Placental epithelial cell (primary cell): ENCODE measurements around the gene REL. TPM values are rescaled to one million over a fixed set of nuclear protein-coding genes. Genes with fewer than 3 reads are reported as not detected.

Source experiments
- small RNA-seq: library from RNA; depleted of rRNA; stranded (forward); fragments of <200 nt; gene quantifications from one replicate; pipeline ENCODE3, GENCODE V24; 2012
- total RNA-seq: library from RNA; depleted of rRNA; stranded (reverse); fragments of >200 nt; gene quantifications from 2 replicates; pipeline ENCODE4 v1.2.3, GENCODE V29; 2012

The REL gene
- 7.1 and 10.0 TPM in 2 replicates for total RNA-seq

DNA sequence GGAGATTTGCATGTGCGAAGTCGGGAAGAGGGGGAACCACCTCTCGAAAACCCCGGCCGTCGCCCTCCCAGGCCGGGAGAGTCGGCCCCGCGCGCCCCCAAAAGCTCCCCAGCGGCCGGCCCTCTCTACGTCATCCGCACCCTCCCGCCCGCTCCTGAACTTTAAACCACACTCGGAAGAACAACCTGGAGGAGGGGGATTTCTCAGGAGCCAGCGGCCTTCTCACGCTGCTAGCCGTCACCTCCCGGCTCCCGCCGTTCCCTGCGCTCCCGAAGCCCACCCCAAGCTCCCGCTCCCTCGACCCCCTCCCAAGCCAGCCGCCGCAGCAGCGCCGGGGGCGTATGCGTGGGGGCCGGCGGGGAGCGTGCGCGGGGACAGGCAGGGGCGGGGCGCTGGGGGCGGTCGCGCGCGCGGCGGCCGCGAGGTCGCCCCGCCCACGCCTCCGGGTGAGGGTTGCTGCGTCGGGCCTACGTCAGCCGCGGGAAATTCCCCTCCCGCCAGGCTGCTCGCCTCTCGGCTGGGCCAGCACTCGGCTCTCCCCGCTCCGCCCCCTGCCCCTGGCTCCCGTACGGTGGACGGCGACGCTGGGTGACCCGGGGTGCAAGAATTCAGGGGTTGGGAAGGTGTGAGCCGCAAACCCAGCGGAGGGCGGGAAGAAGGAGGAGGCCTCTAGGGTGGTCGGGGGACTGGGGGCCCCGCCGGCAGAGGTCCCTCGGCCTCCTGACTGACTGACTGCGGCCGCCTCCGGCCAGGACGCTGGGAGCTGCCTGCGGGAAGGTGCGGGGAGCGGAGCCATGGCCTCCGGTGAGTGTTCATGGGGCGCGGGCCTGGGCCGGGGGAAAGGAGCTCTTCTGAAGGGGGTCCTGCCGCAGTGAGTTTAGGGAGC is at the start of gene REL:
REL (plus strand) TSS at position 528 of the 886 bp plus-strand sequence; CDS start at position 795, 267 bp downstream.

Small RNAs within 50 kb of the gene (small RNA-seq; reads per million reads assigned to genes)
- not detected for gene RN7SL632P
- not detected for gene RNU4-51P

Other genes with a start within 250 kb of the REL start
- 14.1 and 14.5 TPM in 2 replicates for gene PAPOLG, start 125.3 kb upstream of the REL start, total RNA-seq
- 23.2 and 36.1 TPM in 2 replicates for gene PEX13, start 136.1 kb downstream of the REL start, total RNA-seq
- 4.6 and 5.1 TPM in 2 replicates for gene PUS10, start 136.7 kb downstream of the REL start, total RNA-seq
- 8.7 and 15.3 TPM in 2 replicates for gene SANBR, start 184.3 kb downstream of the REL start, total RNA-seq